CD4-positive, alpha-beta T cell treated with Interleukin-10 for 1 hour (primary cell): ENCODE data around the gene PIGU.
A peak's percentile ranks its signal among the peaks of the same experiment; 100 is the strongest.

ENCODE experiments used
- DNase-seq: peaks from one replicate; pipeline ENCODE4 v3.0.0-alpha.2; 2020

PIGU gene

GRCh38 chr20:34575756-34576155 is 101.1 kb downstream of the PIGU start:
- no peak for DNase-seq

- DNase-seq, result no peak
Observed at GRCh38 chr20:34575271-34575670, 101.6 kb downstream of the PIGU start.

GRCh38 chr20:34574861-34575260 is 102.0 kb downstream of the PIGU start:
- no peak for DNase-seq

GRCh38 chr20:34574426-34574825 is 102.5 kb downstream of the PIGU start:
- DNase-seq, result no peak

GRCh38 chr20:34573541-34574300 is 103.2 kb downstream of the PIGU start:
- no peak for DNase-seq

- DNase-seq, result no peak
Observed at GRCh38 chr20:34571753-34572152, 105.1 kb downstream of the PIGU start.

GRCh38 chr20:34570859-34571306 is 106.0 kb downstream of the PIGU start:
- DNase-seq, result peak; percentile 13

GRCh38 chr20:34569598-34569997 is 107.3 kb downstream of the PIGU start:
- no peak for DNase-seq

- no peak for DNase-seq
Observed at GRCh38 chr20:34567892-34568865, 108.7 kb downstream of the PIGU start.

GRCh38 chr20:34566978-34567891 is 109.7 kb downstream of the PIGU start:
- no peak for DNase-seq

GRCh38 chr20:34564833-34565232 is 112.1 kb downstream of the PIGU start:
- DNase-seq, result no peak

GRCh38 chr20:34562641-34563040 is 114.3 kb downstream of the PIGU start:
- peak; percentile 25 for DNase-seq

- peak; percentile 9 for DNase-seq
Observed at GRCh38 chr20:34561661-34562060, 115.2 kb downstream of the PIGU start.

GRCh38 chr20:34560614-34561013 is 116.3 kb downstream of the PIGU start:
- DNase-seq, result no peak

- no peak for DNase-seq
Observed at GRCh38 chr20:34560141-34560523, 116.8 kb downstream of the PIGU start.

- DNase-seq, result peak; percentile 22
Observed at GRCh38 chr20:34559311-34560140, 117.4 kb downstream of the PIGU start.

- DNase-seq, result peak; percentile 97
Observed at GRCh38 chr20:34558320-34559218, 118.3 kb downstream of the PIGU start, which contains the start of gene MAP1LC3A. Gene MAP1LC3A (plus strand): TSS chr20:34558718. CDS start chr20:34558869, 151 bp downstream.

- no peak for DNase-seq
Observed at GRCh38 chr20:34557936-34558319, 119.0 kb downstream of the PIGU start.

GRCh38 chr20:34553366-34553867 is 123.5 kb downstream of the PIGU start:
- no peak for DNase-seq

- no peak for DNase-seq
Observed at GRCh38 chr20:34552569-34552968, 124.3 kb downstream of the PIGU start.
